ENCODE results near the gene CBL. TPM values are rescaled to one million over a fixed set of nuclear protein-coding genes. Genes with fewer than 3 reads are reported as not detected.
A peak's percentile ranks its signal among the peaks of the same experiment; 100 is the strongest.

Gene CBL
- total and polyA plus RNA-seq, 10 of the 15 experiments (the other 5 are each of a cell fraction or from before 2014, with no cell fraction given) = 3.9 to 27.1 (median 9.5) TPM

DNA sequence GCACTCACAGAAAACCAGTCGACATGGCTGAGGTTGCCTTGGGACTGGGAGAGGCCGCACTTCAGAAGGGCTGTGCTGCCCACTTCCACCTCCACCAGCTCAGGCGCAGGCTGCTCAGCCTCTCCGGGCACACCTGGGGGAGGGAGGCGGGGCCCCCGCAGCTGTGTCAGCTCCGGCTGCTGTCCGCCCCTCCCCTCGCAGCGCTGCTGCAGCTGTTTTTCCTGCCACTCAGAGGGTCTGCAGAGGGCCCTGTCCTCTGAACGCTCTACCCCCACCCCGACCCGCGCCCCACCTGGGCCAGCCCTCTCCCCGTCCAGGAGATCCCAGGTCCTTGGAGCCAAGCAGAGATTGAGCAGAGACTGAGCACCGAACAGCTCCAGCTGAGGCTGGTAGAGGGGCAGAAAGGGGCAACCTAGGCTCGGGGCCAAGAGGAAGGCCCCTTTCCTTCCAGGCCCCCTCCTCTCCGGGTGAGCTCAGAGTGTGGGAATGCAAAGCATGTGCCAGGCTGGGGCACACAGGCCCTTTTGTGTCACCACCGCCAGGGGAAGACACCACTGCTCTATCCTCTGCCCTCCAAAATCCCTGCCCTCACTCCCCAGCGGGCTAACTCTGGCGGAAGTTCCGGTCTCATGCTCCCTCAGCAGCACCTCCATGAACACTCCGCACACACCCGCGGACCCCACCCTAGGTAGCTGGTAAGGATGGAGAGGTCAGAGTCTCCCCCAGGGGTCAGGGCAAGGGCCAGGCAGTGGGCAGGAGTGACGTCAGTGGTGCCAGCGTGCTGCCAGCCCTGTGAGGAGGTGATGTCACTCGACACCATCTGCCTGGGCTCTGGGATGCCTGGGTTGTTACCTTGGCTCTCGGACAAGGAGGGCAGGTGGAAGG, 109.2 kb downstream of the CBL start:
- intact Hi-C loops (cut with micrococcal nuclease; ENCODE audit: unreplicated experiment) (no loop called here), in situ Hi-C loops (cut with MboI) (no loop called here)
- FAIRE-seq (no peak), ATAC-seq (peak; percentile 61), DNase-seq (ENCODE audit: low read depth, low spot score) (no peak)
- Histone ChIP-seq H3K4me2 (ENCODE audit: control insufficient read depth, insufficient read depth) (peak overlapping the region; percentile 87), H2AFZ (ENCODE audit: control insufficient read depth, low read depth, low read length) (peak overlapping the region; percentile 61), H3K4me1 (ENCODE audit: control insufficient read depth, insufficient read depth, low read length) (peaks cover 35% of the 10 kb centered on the region), H3K9ac (ENCODE audit: control insufficient read depth, insufficient read depth, low read length) (peak overlapping the region; percentile 34; the same call in 1 of the 2 replicates), H3K4me3 (peak overlapping the region; percentile 57), H3K27ac (ENCODE audit: control insufficient read depth, insufficient read depth) (no peak overlapping the region), H3K79me2 (ENCODE audit: control insufficient read depth, insufficient read depth, low read length) (no peaks in the 10 kb centered on the region), H3K9me3 (replicated peaks; ENCODE audit: control insufficient read depth, insufficient read depth, low read length) (no peaks in the 10 kb centered on the region), H4K20me1 (ENCODE audit: control insufficient read depth, insufficient read depth) (no peaks in the 10 kb centered on the region), H3K36me3 (ENCODE audit: control insufficient read depth in 2 of 2, insufficient read depth in 2 of 2, low read length in 1 of 2) (peaks cover 0 to 6% of the 10 kb centered on the region in 2 experiments; a peak in 1 of 4 replicates), H3K27me3 (replicated peaks in 1 of 2; ENCODE audit: control insufficient read depth in 2 of 2, insufficient read depth in 2 of 2, low read length in 1 of 2) (peaks cover 1 to 15% of the 10 kb centered on the region in 2 experiments; a peak in 3 of 4 replicates)
- ChIA-PET SMC1A (ENCODE audit: uncharacterized antibody, unreplicated experiment) (interaction anchor here (0.5 to 1.6 kb wide), 5 partner anchors 8 to 52 kb away, joined by 3 read pairs; no protein-coding TSS in a partner anchor), POLR2A (interaction anchor here (0.6 to 1.2 kb wide), 2 partner anchors 11 to 23 kb away, joined by 3 to 5 read pairs; no protein-coding TSS in a partner anchor), CTCF (interaction anchor here (0.8 to 2.8 kb wide), 4 partner anchors 8 to 23 kb away, joined by 4 to 11 read pairs (median 6); no protein-coding TSS in a partner anchor), RAD21 (ENCODE audit: unreplicated experiment) (interaction anchor here (0.6 to 2.1 kb wide), 5 partner anchors 7 to 146 kb away, joined by 3 to 4 read pairs (median 3); no protein-coding TSS in a partner anchor)
- WGBS (ENCODE audit: insufficient coverage, insufficient replicate concordance, low lambda C conversion rate, missing lambda C conversion rate) = 10% methylated on average over 29 of the region's 29 CpGs
- no TSS peak for BruUV-seq (replicated peaks)
- TF ChIP-seq GATAD2B (conservative IDR thresholded peaks at IDR 0.05; ENCODE audit: low read depth) (no peak), YBX1 (IDR thresholded peaks at IDR 0.05) (no peak), LARP7 (IDR thresholded peaks at IDR 0.05) (no peak), RBBP5 (conservative IDR thresholded peaks at IDR 0.05) (no peak), NR2C1 (IDR thresholded peaks at IDR 0.05) (no peak), NFXL1 (IDR thresholded peaks at IDR 0.05; ENCODE audit: borderline replicate concordance) (no peak), CREM (IDR thresholded peaks at IDR 0.05; ENCODE audit: low read depth) (0 out of 2 replicates have a peak, but pooled peaks have one; percentile 23), HDAC6 (IDR thresholded peaks at IDR 0.05; ENCODE audit: unreplicated experiment) (no peak), SMAD5 (IDR thresholded peaks at IDR 0.05; ENCODE audit: low read depth) (no peak), MYC (IDR thresholded peaks at IDR 0.05; ENCODE audit: insufficient read depth, insufficient read length, insufficient replicate concordance, low read length, severe bottlenecking) (no peak)
- TF ChIP-seq, protein P1, sequence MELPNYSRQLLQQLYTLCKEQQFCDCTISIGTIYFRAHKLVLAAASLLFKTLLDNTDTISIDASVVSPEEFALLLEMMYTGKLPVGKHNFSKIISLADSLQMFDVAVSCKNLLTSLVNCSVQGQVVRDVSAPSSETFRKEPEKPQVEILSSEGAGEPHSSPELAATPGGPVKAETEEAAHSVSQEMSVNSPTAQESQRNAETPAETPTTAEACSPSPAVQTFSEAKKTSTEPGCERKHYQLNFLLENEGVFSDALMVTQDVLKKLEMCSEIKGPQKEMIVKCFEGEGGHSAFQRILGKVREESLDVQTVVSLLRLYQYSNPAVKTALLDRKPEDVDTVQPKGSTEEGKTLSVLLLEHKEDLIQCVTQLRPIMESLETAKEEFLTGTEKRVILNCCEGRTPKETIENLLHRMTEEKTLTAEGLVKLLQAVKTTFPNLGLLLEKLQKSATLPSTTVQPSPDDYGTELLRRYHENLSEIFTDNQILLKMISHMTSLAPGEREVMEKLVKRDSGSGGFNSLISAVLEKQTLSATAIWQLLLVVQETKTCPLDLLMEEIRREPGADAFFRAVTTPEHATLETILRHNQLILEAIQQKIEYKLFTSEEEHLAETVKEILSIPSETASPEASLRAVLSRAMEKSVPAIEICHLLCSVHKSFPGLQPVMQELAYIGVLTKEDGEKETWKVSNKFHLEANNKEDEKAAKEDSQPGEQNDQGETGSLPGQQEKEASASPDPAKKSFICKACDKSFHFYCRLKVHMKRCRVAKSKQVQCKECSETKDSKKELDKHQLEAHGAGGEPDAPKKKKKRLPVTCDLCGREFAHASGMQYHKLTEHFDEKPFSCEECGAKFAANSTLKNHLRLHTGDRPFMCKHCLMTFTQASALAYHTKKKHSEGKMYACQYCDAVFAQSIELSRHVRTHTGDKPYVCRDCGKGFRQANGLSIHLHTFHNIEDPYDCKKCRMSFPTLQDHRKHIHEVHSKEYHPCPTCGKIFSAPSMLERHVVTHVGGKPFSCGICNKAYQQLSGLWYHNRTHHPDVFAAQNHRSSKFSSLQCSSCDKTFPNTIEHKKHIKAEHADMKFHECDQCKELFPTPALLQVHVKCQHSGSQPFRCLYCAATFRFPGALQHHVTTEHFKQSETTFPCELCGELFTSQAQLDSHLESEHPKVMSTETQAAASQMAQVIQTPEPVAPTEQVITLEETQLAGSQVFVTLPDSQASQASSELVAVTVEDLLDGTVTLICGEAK (IDR thresholded peaks at IDR 0.05; ENCODE audit: borderline replicate concordance) = peak; percentile 46; the same call in 1 of the 2 replicates
- TF ChIP-seq, protein P2, sequence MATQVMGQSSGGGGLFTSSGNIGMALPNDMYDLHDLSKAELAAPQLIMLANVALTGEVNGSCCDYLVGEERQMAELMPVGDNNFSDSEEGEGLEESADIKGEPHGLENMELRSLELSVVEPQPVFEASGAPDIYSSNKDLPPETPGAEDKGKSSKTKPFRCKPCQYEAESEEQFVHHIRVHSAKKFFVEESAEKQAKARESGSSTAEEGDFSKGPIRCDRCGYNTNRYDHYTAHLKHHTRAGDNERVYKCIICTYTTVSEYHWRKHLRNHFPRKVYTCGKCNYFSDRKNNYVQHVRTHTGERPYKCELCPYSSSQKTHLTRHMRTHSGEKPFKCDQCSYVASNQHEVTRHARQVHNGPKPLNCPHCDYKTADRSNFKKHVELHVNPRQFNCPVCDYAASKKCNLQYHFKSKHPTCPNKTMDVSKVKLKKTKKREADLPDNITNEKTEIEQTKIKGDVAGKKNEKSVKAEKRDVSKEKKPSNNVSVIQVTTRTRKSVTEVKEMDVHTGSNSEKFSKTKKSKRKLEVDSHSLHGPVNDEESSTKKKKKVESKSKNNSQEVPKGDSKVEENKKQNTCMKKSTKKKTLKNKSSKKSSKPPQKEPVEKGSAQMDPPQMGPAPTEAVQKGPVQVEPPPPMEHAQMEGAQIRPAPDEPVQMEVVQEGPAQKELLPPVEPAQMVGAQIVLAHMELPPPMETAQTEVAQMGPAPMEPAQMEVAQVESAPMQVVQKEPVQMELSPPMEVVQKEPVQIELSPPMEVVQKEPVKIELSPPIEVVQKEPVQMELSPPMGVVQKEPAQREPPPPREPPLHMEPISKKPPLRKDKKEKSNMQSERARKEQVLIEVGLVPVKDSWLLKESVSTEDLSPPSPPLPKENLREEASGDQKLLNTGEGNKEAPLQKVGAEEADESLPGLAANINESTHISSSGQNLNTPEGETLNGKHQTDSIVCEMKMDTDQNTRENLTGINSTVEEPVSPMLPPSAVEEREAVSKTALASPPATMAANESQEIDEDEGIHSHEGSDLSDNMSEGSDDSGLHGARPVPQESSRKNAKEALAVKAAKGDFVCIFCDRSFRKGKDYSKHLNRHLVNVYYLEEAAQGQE (IDR thresholded peaks at IDR 0.05; ENCODE audit: low read depth, low read length) = no peak
- TF ChIP-seq, protein P3, sequence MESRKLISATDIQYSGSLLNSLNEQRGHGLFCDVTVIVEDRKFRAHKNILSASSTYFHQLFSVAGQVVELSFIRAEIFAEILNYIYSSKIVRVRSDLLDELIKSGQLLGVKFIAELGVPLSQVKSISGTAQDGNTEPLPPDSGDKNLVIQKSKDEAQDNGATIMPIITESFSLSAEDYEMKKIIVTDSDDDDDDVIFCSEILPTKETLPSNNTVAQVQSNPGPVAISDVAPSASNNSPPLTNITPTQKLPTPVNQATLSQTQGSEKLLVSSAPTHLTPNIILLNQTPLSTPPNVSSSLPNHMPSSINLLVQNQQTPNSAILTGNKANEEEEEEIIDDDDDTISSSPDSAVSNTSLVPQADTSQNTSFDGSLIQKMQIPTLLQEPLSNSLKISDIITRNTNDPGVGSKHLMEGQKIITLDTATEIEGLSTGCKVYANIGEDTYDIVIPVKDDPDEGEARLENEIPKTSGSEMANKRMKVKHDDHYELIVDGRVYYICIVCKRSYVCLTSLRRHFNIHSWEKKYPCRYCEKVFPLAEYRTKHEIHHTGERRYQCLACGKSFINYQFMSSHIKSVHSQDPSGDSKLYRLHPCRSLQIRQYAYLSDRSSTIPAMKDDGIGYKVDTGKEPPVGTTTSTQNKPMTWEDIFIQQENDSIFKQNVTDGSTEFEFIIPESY (IDR thresholded peaks at IDR 0.05) = no peak

Data from GM12878 (cell line).